ENCODE measurements around the gene PM20D2.
A peak's percentile ranks its signal among the peaks of the same experiment; 100 is the strongest.

Gene PM20D2

DNA sequence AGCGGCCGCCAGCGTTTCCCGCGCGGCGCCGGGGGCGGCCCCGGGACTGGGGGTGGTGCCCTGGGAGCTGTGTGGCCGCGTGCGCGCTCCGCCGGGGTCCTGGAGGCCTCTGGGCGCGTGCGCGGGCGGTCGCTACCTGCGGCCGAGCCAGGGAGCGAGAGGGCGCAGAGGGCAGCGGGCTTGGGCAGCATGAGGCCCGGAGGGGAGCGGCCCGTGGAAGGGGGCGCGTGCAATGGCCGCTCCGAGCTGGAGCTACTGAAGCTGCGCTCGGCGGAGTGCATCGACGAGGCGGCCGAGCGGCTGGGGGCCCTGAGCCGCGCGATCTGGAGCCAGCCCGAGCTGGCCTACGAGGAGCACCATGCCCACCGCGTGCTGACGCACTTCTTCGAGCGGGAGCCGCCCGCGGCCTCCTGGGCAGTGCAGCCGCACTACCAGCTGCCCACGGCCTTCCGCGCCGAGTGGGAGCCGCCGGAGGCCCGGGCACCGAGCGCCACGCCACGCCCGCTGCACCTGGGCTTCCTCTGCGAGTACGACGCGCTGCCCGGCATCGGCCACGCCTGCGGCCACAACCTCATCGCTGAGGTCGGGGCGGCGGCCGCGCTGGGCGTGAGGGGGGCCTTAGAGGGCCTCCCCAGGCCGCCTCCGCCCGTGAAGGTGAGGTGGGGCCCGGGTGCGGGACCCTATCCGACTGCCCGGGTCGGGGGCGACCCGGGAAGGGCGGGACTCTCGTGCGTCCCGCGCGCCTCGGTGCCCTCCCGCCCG lies at the start of gene PM20D2 (continued):
- TF ChIP-seq ZNF670 (tag by site-specific recombination; IDR thresholded peaks at IDR 0.05; ENCODE audit: low read depth) (no peak), ZNF514 (tag by site-specific recombination; IDR thresholded peaks at IDR 0.05) (no peak), ZNF792 (tag by site-specific recombination; IDR thresholded peaks at IDR 0.05) (0 out of 2 replicates have a peak, but pooled peaks have one; percentile 63), ZXDB (tag by site-specific recombination; IDR thresholded peaks at IDR 0.05) (peak; percentile 83), BCL11A (tag by site-specific recombination; IDR thresholded peaks at IDR 0.05; ENCODE audit: low read depth) (0 out of 2 replicates have a peak, but pooled peaks have one; percentile 24), ZNF558 (tag by site-specific recombination; IDR thresholded peaks at IDR 0.05) (no peak), ZBTB48 (tag by site-specific recombination; IDR thresholded peaks at IDR 0.05) (peak; percentile 64), ZNF169 (tag by site-specific recombination; IDR thresholded peaks at IDR 0.05) (no peak), ZBTB8A (tag by site-specific recombination; IDR thresholded peaks at IDR 0.05) (peak; percentile 89), ZSCAN16 (tag by site-specific recombination; IDR thresholded peaks at IDR 0.05) (no peak), ZNF776 (tag by site-specific recombination; IDR thresholded peaks at IDR 0.05; ENCODE audit: borderline replicate concordance) (no peak), ZNF391 (tag by site-specific recombination; IDR thresholded peaks at IDR 0.05; ENCODE audit: borderline replicate concordance, low read depth) (peak; percentile 33; the same call in 1 of the 2 replicates), ZNF76 (tag by site-specific recombination; IDR thresholded peaks at IDR 0.05; ENCODE audit: borderline replicate concordance, low read depth) (peak; percentile 70; the same call in 1 of the 2 replicates), ZNF596 (tag by site-specific recombination; IDR thresholded peaks at IDR 0.05) (peak; percentile 53; the same call in 1 of the 2 replicates), ZNF843 (tag by site-specific recombination; IDR thresholded peaks at IDR 0.05) (0 out of 2 replicates have a peak, but pooled peaks have one; percentile 26), ZNF211 (tag by site-specific recombination; IDR thresholded peaks at IDR 0.05; ENCODE audit: low read depth) (no peak), ZBTB7A (tag by site-specific recombination; IDR thresholded peaks at IDR 0.05; ENCODE audit: low read depth) (0 out of 2 replicates have a peak, but pooled peaks have one; percentile 27), ZNF529 (tag by site-specific recombination; IDR thresholded peaks at IDR 0.05; ENCODE audit: insufficient replicate concordance) (no peak), YY1 (tag by site-specific recombination; IDR thresholded peaks at IDR 0.05) (peak; percentile 84), ZNF48 (tag by site-specific recombination; IDR thresholded peaks at IDR 0.05) (no peak)
- TF ChIP-seq, protein P1, sequence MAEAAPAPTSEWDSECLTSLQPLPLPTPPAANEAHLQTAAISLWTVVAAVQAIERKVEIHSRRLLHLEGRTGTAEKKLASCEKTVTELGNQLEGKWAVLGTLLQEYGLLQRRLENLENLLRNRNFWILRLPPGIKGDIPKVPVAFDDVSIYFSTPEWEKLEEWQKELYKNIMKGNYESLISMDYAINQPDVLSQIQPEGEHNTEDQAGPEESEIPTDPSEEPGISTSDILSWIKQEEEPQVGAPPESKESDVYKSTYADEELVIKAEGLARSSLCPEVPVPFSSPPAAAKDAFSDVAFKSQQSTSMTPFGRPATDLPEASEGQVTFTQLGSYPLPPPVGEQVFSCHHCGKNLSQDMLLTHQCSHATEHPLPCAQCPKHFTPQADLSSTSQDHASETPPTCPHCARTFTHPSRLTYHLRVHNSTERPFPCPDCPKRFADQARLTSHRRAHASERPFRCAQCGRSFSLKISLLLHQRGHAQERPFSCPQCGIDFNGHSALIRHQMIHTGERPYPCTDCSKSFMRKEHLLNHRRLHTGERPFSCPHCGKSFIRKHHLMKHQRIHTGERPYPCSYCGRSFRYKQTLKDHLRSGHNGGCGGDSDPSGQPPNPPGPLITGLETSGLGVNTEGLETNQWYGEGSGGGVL (tag by site-specific recombination; IDR thresholded peaks at IDR 0.05): no peak
- TF ChIP-seq, protein P2, sequence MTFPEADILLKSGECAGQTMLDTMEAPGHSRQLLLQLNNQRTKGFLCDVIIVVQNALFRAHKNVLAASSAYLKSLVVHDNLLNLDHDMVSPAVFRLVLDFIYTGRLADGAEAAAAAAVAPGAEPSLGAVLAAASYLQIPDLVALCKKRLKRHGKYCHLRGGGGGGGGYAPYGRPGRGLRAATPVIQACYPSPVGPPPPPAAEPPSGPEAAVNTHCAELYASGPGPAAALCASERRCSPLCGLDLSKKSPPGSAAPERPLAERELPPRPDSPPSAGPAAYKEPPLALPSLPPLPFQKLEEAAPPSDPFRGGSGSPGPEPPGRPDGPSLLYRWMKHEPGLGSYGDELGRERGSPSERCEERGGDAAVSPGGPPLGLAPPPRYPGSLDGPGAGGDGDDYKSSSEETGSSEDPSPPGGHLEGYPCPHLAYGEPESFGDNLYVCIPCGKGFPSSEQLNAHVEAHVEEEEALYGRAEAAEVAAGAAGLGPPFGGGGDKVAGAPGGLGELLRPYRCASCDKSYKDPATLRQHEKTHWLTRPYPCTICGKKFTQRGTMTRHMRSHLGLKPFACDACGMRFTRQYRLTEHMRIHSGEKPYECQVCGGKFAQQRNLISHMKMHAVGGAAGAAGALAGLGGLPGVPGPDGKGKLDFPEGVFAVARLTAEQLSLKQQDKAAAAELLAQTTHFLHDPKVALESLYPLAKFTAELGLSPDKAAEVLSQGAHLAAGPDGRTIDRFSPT (tag by site-specific recombination; IDR thresholded peaks at IDR 0.05): peak; percentile 88
- TF ChIP-seq, protein P3, sequence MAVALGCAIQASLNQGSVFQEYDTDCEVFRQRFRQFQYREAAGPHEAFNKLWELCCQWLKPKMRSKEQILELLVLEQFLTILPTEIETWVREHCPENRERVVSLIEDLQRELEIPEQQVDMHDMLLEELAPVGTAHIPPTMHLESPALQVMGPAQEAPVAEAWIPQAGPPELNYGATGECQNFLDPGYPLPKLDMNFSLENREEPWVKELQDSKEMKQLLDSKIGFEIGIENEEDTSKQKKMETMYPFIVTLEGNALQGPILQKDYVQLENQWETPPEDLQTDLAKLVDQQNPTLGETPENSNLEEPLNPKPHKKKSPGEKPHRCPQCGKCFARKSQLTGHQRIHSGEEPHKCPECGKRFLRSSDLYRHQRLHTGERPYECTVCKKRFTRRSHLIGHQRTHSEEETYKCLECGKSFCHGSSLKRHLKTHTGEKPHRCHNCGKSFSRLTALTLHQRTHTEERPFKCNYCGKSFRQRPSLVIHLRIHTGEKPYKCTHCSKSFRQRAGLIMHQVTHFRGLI (tag by site-specific recombination; IDR thresholded peaks at IDR 0.05): peak; percentile 38; the same call in 1 of the 2 replicates
- TF ChIP-seq, protein P4, sequence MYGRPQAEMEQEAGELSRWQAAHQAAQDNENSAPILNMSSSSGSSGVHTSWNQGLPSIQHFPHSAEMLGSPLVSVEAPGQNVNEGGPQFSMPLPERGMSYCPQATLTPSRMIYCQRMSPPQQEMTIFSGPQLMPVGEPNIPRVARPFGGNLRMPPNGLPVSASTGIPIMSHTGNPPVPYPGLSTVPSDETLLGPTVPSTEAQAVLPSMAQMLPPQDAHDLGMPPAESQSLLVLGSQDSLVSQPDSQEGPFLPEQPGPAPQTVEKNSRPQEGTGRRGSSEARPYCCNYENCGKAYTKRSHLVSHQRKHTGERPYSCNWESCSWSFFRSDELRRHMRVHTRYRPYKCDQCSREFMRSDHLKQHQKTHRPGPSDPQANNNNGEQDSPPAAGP (tag by site-specific recombination; IDR thresholded peaks at IDR 0.05): peak; percentile 68; the same call in 1 of the 2 replicates
- TF ChIP-seq, protein P5, sequence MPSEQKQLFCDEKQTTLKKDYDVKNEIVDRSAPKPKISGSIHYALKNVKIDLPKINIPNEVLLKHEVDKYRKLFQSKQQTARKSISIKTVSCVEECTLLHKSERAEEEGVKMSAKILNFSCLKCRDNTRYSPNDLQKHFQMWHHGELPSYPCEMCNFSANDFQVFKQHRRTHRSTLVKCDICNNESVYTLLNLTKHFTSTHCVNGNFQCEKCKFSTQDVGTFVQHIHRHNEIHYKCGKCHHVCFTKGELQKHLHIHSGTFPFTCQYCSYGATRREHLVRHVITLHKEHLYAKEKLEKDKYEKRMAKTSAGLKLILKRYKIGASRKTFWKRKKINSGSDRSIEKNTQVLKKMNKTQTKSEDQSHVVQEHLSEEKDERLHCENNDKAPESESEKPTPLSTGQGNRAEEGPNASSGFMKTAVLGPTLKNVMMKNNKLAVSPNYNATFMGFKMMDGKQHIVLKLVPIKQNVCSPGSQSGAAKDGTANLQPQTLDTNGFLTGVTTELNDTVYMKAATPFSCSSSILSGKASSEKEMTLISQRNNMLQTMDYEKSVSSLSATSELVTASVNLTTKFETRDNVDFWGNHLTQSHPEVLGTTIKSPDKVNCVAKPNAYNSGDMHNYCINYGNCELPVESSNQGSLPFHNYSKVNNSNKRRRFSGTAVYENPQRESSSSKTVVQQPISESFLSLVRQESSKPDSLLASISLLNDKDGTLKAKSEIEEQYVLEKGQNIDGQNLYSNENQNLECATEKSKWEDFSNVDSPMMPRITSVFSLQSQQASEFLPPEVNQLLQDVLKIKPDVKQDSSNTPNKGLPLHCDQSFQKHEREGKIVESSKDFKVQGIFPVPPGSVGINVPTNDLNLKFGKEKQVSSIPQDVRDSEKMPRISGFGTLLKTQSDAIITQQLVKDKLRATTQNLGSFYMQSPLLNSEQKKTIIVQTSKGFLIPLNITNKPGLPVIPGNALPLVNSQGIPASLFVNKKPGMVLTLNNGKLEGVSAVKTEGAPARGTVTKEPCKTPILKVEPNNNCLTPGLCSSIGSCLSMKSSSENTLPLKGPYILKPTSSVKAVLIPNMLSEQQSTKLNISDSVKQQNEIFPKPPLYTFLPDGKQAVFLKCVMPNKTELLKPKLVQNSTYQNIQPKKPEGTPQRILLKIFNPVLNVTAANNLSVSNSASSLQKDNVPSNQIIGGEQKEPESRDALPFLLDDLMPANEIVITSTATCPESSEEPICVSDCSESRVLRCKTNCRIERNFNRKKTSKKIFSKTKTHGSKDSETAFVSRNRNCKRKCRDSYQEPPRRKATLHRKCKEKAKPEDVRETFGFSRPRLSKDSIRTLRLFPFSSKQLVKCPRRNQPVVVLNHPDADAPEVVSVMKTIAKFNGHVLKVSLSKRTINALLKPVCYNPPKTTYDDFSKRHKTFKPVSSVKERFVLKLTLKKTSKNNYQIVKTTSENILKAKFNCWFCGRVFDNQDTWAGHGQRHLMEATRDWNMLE (tag by site-specific recombination; conservative IDR thresholded peaks at IDR 0.05; ENCODE audit: low read depth): no peak
- TF ChIP-seq, protein P6, sequence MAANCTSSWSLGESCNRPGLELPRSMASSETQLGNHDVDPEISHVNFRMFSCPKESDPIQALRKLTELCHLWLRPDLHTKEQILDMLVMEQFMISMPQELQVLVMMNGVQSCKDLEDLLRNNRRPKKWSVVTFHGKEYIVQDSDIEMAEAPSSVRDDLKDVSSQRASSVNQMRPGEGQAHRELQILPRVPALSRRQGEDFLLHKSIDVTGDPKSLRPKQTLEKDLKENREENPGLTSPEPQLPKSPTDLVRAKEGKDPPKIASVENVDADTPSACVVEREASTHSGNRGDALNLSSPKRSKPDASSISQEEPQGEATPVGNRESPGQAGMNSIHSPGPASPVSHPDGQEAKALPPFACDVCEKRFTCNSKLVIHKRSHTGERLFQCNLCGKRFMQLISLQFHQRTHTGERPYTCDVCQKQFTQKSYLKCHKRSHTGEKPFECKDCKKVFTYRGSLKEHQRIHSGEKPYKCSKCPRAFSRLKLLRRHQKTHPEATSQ (tag by site-specific recombination; IDR thresholded peaks at IDR 0.05): peak; percentile 89; the same call in 1 of the 2 replicates
